Transverse colon (tissue), 4 donors: ENCODE data around the gene LENG1.

ENCODE experiments used
- EP300 ChIP-seq: sonication (generic); formaldehyde crosslinking; IDR thresholded peaks from one replicate; pipeline ENCODE4 v1.6.1; 2017; ENCODE audit warnings: antibody characterized with exemption, low read depth
- POLR2A ChIP-seq: fragments of 450-650 bp; IDR thresholded peaks from one replicate; pipeline ENCODE4 v1.6.1; 2016; ENCODE audit warnings: antibody characterized with exemption, mild to moderate bottlenecking, moderate library complexity
- POLR2AphosphoS5 ChIP-seq, 3 donors: sonication (generic); formaldehyde crosslinking; IDR thresholded peaks; one replicate each; pipeline ENCODE4 v1.6.1; 2016; ENCODE audit warnings: antibody characterized with exemption in 3 of 3
- TF ChIP-seq, protein P1 (sequence below), 5 experiments: fragments of 200-600 bp in 3 of 5; fragments of 450-650 bp in 2 of 5; sonication (generic) in 3 of 5; IDR thresholded peaks; 1 replicate in 2 of 5; 2 replicates in 3 of 5; pipeline ENCODE4 v1.5.1; 2016 to 2017; ENCODE audit warnings: antibody characterized with exemption in 5 of 5, inconsistent platforms in 3 of 5, mild to moderate bottlenecking in 2 of 5, moderate library complexity in 1 of 5

DNA sequence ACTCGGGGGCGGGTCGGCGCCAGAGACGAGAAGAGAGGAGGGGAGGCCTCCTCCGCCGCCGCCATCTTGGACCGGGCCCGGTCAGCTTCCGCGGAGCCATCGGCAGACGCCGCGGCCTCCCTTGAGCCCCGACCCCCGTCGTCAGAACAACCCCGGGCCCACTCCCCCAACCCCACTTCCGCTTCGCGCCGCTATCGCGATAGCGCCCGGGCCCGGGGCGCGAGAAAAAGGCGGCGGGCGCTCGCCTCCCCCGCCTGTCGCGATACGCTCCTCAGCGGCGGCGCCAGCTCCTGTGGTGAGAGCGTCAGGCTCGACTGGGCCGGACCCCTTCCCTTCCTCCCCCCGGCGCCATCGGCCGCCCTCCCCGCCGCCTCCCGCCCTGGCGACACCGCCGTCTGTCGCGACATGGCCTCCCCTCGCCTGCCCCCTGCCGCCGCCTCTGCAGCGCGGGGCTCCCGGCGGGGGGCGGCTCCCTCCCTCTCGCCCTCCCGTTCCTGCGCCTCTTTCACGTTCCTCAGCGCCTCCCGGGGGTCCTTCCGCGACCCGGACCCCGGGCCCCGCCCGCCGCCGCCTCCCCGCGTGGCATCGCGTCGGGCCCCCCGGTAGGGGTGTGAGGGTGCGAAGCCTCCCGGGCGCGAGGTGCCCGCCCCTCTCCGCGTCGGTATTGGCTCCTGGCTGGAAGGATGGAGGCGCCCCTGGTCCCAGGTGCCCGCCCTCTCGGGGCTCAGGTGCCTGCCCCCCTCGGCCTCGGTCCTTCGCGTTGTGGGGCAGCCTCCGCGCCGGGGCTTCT lies 21.6 kb downstream of the LENG1 start, which contains the start of gene CNOT3:
- TF ChIP-seq, protein P1, sequence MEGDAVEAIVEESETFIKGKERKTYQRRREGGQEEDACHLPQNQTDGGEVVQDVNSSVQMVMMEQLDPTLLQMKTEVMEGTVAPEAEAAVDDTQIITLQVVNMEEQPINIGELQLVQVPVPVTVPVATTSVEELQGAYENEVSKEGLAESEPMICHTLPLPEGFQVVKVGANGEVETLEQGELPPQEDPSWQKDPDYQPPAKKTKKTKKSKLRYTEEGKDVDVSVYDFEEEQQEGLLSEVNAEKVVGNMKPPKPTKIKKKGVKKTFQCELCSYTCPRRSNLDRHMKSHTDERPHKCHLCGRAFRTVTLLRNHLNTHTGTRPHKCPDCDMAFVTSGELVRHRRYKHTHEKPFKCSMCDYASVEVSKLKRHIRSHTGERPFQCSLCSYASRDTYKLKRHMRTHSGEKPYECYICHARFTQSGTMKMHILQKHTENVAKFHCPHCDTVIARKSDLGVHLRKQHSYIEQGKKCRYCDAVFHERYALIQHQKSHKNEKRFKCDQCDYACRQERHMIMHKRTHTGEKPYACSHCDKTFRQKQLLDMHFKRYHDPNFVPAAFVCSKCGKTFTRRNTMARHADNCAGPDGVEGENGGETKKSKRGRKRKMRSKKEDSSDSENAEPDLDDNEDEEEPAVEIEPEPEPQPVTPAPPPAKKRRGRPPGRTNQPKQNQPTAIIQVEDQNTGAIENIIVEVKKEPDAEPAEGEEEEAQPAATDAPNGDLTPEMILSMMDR (IDR thresholded peaks at IDR 0.05), result peak in 2 of 5 experiments; percentile 7 to 16
- TF ChIP-seq EP300 (no peak), POLR2A (peak; percentile 78), POLR2AphosphoS5 (IDR thresholded peaks at IDR 0.05) (peak; percentile 86 to 93 (median 86))
